H1 (cell line): Measurements from ENCODE around the gene TGM6. TPM values are rescaled to one million over a fixed set of nuclear protein-coding genes. Genes with fewer than 3 reads are reported as not detected.

Experiments
- CTCF ChIA-PET: fragments of 300-600 bp; sonication (Branson Sonifier 250); formaldehyde crosslinking; loops from one replicate; lab custom pipeline; 2021; ENCODE audit not compliant: partially characterized antibody; lab: Charles Lee
- POLR2A ChIA-PET: fragments of 300-600 bp; sonication (Branson Sonifier 250); formaldehyde crosslinking; loops from one replicate; lab custom pipeline; 2021; ENCODE audit warnings: inconsistent platforms; ENCODE audit not compliant: partially characterized antibody; lab: Charles Lee
- DNase-seq, 2 experiments: peaks; one replicate each; pipeline versions ENCODE4 v3.0.0 to v3.0.0-alpha.2; 2010 to 2022; ENCODE audit warnings: low spot score in 2 of 2, low read depth in 1 of 2, mixed read lengths in 1 of 2
- FAIRE-seq: peaks from 2 replicates; lab custom pipeline; 2011; peaks lifted over from hg19 to GRCh38; lab: Jason Lieb, UNC
- H2AFZ ChIP-seq: 2 replicates; pipeline ENCODE4 v1.8.1; 2012; ENCODE audit warnings: low read length, inconsistent platforms
- H2AK5ac ChIP-seq: 2 replicates; pipeline ENCODE4 v1.6.1; 2013; ENCODE audit warnings: low read depth, low read length
- H2BK120ac ChIP-seq: replicated peaks from 2 replicates; pipeline ENCODE3; 2013; ENCODE audit warnings: low read depth, low read length, inconsistent platforms
- H2BK12ac ChIP-seq: 2 replicates; pipeline ENCODE4 v1.6.1; 2013; ENCODE audit warnings: low read depth, low read length
- H2BK15ac ChIP-seq: 2 replicates; pipeline ENCODE4 v1.6.1; 2013; ENCODE audit warnings: low read length
- H2BK20ac ChIP-seq: 2 replicates; pipeline ENCODE4 v1.6.1; 2013; ENCODE audit warnings: low read length
- H2BK5ac ChIP-seq: 2 replicates; pipeline ENCODE4 v1.6.1; 2013; ENCODE audit warnings: low read depth, low read length
- H3K14ac ChIP-seq: 2 replicates; pipeline ENCODE4 v1.6.1; 2013; ENCODE audit warnings: inconsistent platforms; ENCODE audit not compliant: insufficient read length
- H3K18ac ChIP-seq: 2 replicates; pipeline ENCODE4 v1.6.1; 2013; ENCODE audit warnings: low read length; ENCODE audit errors: extremely low read depth
- H3K23ac ChIP-seq: 2 replicates; pipeline ENCODE4 v1.6.1; 2013; ENCODE audit warnings: inconsistent platforms; ENCODE audit not compliant: insufficient read length
- H3K23me2 ChIP-seq: 2 replicates; pipeline ENCODE4 v1.6.1; 2013; ENCODE audit warnings: low read depth, low read length
- H3K27ac ChIP-seq: 2 replicates; pipeline ENCODE4 v1.6.1; 2011; ENCODE audit warnings: low read depth, low read length, inconsistent platforms
- H3K27me3 ChIP-seq, 4 experiments: replicated peaks in 1 of 4; 1 replicate in 1 of 4; 2 replicates in 3 of 4; pipeline versions ENCODE4 v1.6.1 to v1.8.1; 2011 to 2013; ENCODE audit warnings: low read length in 3 of 4, mild to moderate bottlenecking in 3 of 4, inconsistent platforms in 2 of 4, mixed read lengths in 2 of 4, moderate library complexity in 1 of 4; ENCODE audit not compliant: control insufficient read depth in 3 of 4, insufficient read depth in 3 of 4; ENCODE audit errors: extremely low read depth in 1 of 4
- H3K36me3 ChIP-seq, 4 experiments: 2 replicates each; pipeline versions ENCODE4 v1.6.1 to v1.8.1; 2011 to 2013; ENCODE audit warnings: mild to moderate bottlenecking in 4 of 4, low read length in 3 of 4, moderate library complexity in 2 of 4, control low read depth in 1 of 4, inconsistent platforms in 1 of 4; ENCODE audit not compliant: insufficient read depth in 4 of 4, control insufficient read depth in 2 of 4
- H3K4ac ChIP-seq: replicated peaks from 2 replicates; pipeline ENCODE3; 2013; ENCODE audit warnings: low read length, low read depth, mixed read lengths, inconsistent platforms; ENCODE audit not compliant: insufficient read length
- H3K4me1 ChIP-seq, 4 experiments: replicated peaks in 1 of 4; 1 replicate in 1 of 4; 2 replicates in 3 of 4; pipeline versions ENCODE4 v1.6.1 to v1.8.1; 2011 to 2013; ENCODE audit warnings: low read length in 3 of 4, inconsistent platforms in 2 of 4, mixed read lengths in 1 of 4; ENCODE audit not compliant: insufficient read depth in 4 of 4, control insufficient read depth in 3 of 4
- H3K4me2 ChIP-seq, 2 experiments: 2 replicates each; pipeline versions ENCODE4 v1.6.1 to v1.8.1; 2011 to 2013; ENCODE audit warnings: low read depth in 2 of 2, low read length in 2 of 2, control low read depth in 1 of 2, inconsistent platforms in 1 of 2, mild to moderate bottlenecking in 1 of 2; ENCODE audit not compliant: insufficient read depth in 1 of 2
- H3K4me3 ChIP-seq, 4 experiments: fragments of 200-600, 300-600 bp in 1 of 4; sonication (generic), shearing (Covaris generic), sonication (Bioruptor Twin) in 1 of 4; 2 replicates each; pipeline versions ENCODE4 v1.5.1 to v1.8.1; 2011 to 2016; ENCODE audit warnings: low read length in 4 of 4, low read depth in 3 of 4, control low read depth in 2 of 4, inconsistent platforms in 2 of 4, mild to moderate bottlenecking in 2 of 4, mixed read lengths in 1 of 4, moderate library complexity in 1 of 4; ENCODE audit not compliant: insufficient read depth in 2 of 4; ENCODE audit errors: extremely low read depth in 1 of 4
- H3K56ac ChIP-seq: replicated peaks from 2 replicates; pipeline ENCODE3; 2013; ENCODE audit warnings: low read depth, mild to moderate bottlenecking, mixed read lengths, low read length, inconsistent platforms; ENCODE audit not compliant: insufficient read length
- H3K79me1 ChIP-seq: 2 replicates; pipeline ENCODE4 v1.6.1; 2013; ENCODE audit warnings: low read depth, low read length, control low read depth
- H3K79me2 ChIP-seq, 2 experiments: 2 replicates each; pipeline versions ENCODE4 v1.6.1 to v1.8.1; 2012 to 2013; ENCODE audit warnings: low read length in 2 of 2, mild to moderate bottlenecking in 2 of 2, inconsistent platforms in 1 of 2; ENCODE audit not compliant: insufficient read depth in 2 of 2, control insufficient read depth in 1 of 2
- H3K9ac ChIP-seq, 4 experiments: replicated peaks in 1 of 4; 1 replicate in 1 of 4; 2 replicates in 3 of 4; pipeline versions ENCODE4 v1.6.1 to v1.8.1; 2011 to 2013; ENCODE audit warnings: low read depth in 3 of 4, low read length in 3 of 4, control low read depth in 2 of 4, mild to moderate bottlenecking in 2 of 4, moderate library complexity in 2 of 4, inconsistent platforms in 1 of 4; ENCODE audit errors: extremely low read depth in 1 of 4
- H3K9me3 ChIP-seq, 2 experiments: 2 replicates each; pipeline versions ENCODE4 v1.6.1 to v1.8.1; 2012 to 2013; ENCODE audit warnings: mild to moderate bottlenecking in 2 of 2, moderate library complexity in 2 of 2, control low read depth in 1 of 2, inconsistent platforms in 1 of 2, low read depth in 1 of 2, low read length in 1 of 2, mixed read lengths in 1 of 2; ENCODE audit not compliant: insufficient read depth in 2 of 2
- H4K20me1 ChIP-seq, 2 experiments: replicated peaks in 1 of 2; 2 replicates each; pipeline versions ENCODE3 to v1.8.1; 2011 to 2013; ENCODE audit warnings: inconsistent platforms in 2 of 2, low read length in 2 of 2, mild to moderate bottlenecking in 1 of 2; ENCODE audit not compliant: insufficient read depth in 2 of 2, control insufficient read depth in 1 of 2
- H4K5ac ChIP-seq: 2 replicates; pipeline ENCODE4 v1.6.1; 2013; ENCODE audit warnings: low read length, low read depth, mixed read lengths, inconsistent platforms; ENCODE audit not compliant: insufficient read length
- H4K8ac ChIP-seq: 2 replicates; pipeline ENCODE4 v1.8.0; 2013; ENCODE audit warnings: mild to moderate bottlenecking, moderate library complexity, low read length, inconsistent platforms; ENCODE audit not compliant: insufficient read depth; ENCODE audit errors: extremely low read depth
- H4K91ac ChIP-seq: replicated peaks from 2 replicates; pipeline ENCODE3; 2013; ENCODE audit warnings: low read length, mixed read lengths, inconsistent platforms; ENCODE audit not compliant: insufficient read length
- KDM4A ChIP-seq: IDR thresholded peaks from one replicate; pipeline ENCODE4 v1.7.1; 2012; ENCODE audit warnings: low read depth, mild to moderate bottlenecking, moderate library complexity, low read length, inconsistent platforms; ENCODE audit not compliant: severe bottlenecking
- ZNF274 ChIP-seq: IDR thresholded peaks from 2 replicates; pipeline ENCODE4 v1.7.0; 2012; ENCODE audit warnings: low read length, borderline replicate concordance; ENCODE audit errors: extremely low read depth
- WGBS, 2 experiments: shearing (Covaris generic) in 1 of 2; methylation state at CpG; one replicate each; pipeline versions ENCODE4 v1.1.6 to v1.1.7; 2013 to 2015; ENCODE audit warnings: low lambda C conversion rate in 2 of 2, mixed read lengths in 2 of 2, inconsistent platforms in 1 of 2, low coverage in 1 of 2, missing lambda C conversion rate in 1 of 2; ENCODE audit not compliant: insufficient replicate concordance in 2 of 2, insufficient coverage in 1 of 2, insufficient read length in 1 of 2; ENCODE audit errors: extremely low coverage in 1 of 2, missing lambda C conversion rate in 1 of 2; 5-methylcytosine and 5-hydroxymethylcytosine counted together
- polyA plus RNA-seq, 7 experiments: library from polyadenylated mRNA; depleted of rRNA in 3 of 7; stranded (reverse) in 5 of 7; unstranded in 2 of 7; fragments of >200 nt in 5 of 7; fragments of 200-250 nt in 2 of 7; gene quantifications; 1 replicate in 5 of 7; 2 replicates in 1 of 7; 4 replicates in 1 of 7; pipeline versions ENCODE4 v1.2.1 to v1.2.3, GENCODE V29; 2011 to 2013; ENCODE audit warnings: missing spikeins in 2 of 7, mixed read lengths in 2 of 7
- total RNA-seq: library from RNA; stranded (reverse); fragmentation: NEBNext Ultra II Directional; extraction: Animal tissue kit (Norgen Biotek cat#: 25700); gene quantifications from 2 replicates; pipeline ENCODE4 v1.2.1, GENCODE V29; 2021

Gene TGM6
- total and polyA plus RNA-seq, 2 of the 8 experiments (the other 6 are each of a cell fraction or from before 2014, with no cell fraction given), result 0.03 TPM; not detected in 1

GRCh38 chr20:2403291-2404052 lies 22.8 kb downstream of the TGM6 start:
- H4K5ac ChIP-seq, result no peak overlapping the region
- H3K79me2 ChIP-seq, result no peaks in the 10 kb centered on the region
- no peak overlapping the region for H3K18ac ChIP-seq
- no peak overlapping the region for H2BK12ac ChIP-seq
- no peaks in the 10 kb centered on the region for H3K79me1 ChIP-seq
- WGBS, 2 experiments, result 91% methylated on average over 21 of the region's 24 CpGs; no CpG with 5 or more reads in 1 of the 2 experiments
- H3K23me2 ChIP-seq, result no peaks in the 10 kb centered on the region
- H2BK120ac ChIP-seq, result no peak overlapping the region
- no peak overlapping the region for H3K4me3 ChIP-seq
- no peak overlapping the region for H2BK5ac ChIP-seq
- H2BK20ac ChIP-seq, result no peak overlapping the region
- no peak overlapping the region for H2BK15ac ChIP-seq
- H2AFZ ChIP-seq, result no peak overlapping the region
- no peak overlapping the region for H3K14ac ChIP-seq
- no peak overlapping the region for H3K27ac ChIP-seq
- H3K56ac ChIP-seq, result no peak overlapping the region
- H4K91ac ChIP-seq, result no peak overlapping the region
- no peak overlapping the region; the same call in 1 of the 2 replicates for H4K8ac ChIP-seq
- H3K4me2 ChIP-seq, result no peak overlapping the region
- no peak overlapping the region for H3K23ac ChIP-seq
- no peak overlapping the region for H3K4ac ChIP-seq
- no peaks in the 10 kb centered on the region for H4K20me1 ChIP-seq
- no peaks in the 10 kb centered on the region for H3K36me3 ChIP-seq
- H3K4me1 ChIP-seq, result 0 out of 7 replicates have a peak, but pooled peaks cover 0 to 2% (median 0%) of the 10 kb centered on the region in 4 experiments
- H2AK5ac ChIP-seq, result no peak overlapping the region
- FAIRE-seq (no peak), DNase-seq (no peak)
- H3K27me3 ChIP-seq, result no peaks in the 10 kb centered on the region
- H3K9ac ChIP-seq, result no peak overlapping the region
- H3K9me3 ChIP-seq, result peaks cover 0 to 7% of the 10 kb centered on the region in 2 experiments; a peak in 1 of 4 replicates
- POLR2A ChIA-PET, result interaction anchor here (0.6 kb wide), 1 partner anchor 32 kb away, joined by 3 read pairs; no protein-coding TSS in a partner anchor
- CTCF ChIA-PET, result interaction anchor here (0.7 to 18.3 kb wide), 19 partner anchors 9 to 323 kb away, joined by 3 to 210 read pairs (median 4); partner anchors contain the start of gene TGM6
- TF ChIP-seq ZNF274 (no peak), KDM4A (no peak)
